SK-N-SH (cell line): ENCODE data around the gene CACNA2D4. TPM values are rescaled to one million over a fixed set of nuclear protein-coding genes. Genes with fewer than 3 reads are reported as not detected.

ENCODE experiments used
- CTCF ChIA-PET: fragments of 300-600, 350-600 bp; formaldehyde crosslinking; extraction: SDS; loops from one replicate; lab custom pipeline; 2021; lab: Yijun Ruan, JAX
- POLR2A ChIA-PET: fragments of 350-600 bp; sonication (Branson Sonifier 250); formaldehyde crosslinking; extraction: SDS; loops from one replicate; lab custom pipeline; 2020; ENCODE audit warnings: antibody characterized with exemption, inconsistent platforms; lab: Yijun Ruan, JAX
- DNase-seq: peaks from one replicate; pipeline ENCODE4 v3.0.0; 2012
- H2AFZ ChIP-seq: fragments of 200-600 bp; sonication (generic); 2 replicates; pipeline ENCODE4 v1.8.1; 2016; ENCODE audit warnings: antibody characterized with exemption, mild to moderate bottlenecking, low read depth
- H3F3A ChIP-seq: fragments of 200-600 bp; sonication (generic); replicated peaks from 2 replicates; pipeline ENCODE3; 2016; ENCODE audit warnings: antibody characterized with exemption, mild to moderate bottlenecking; ENCODE audit not compliant: insufficient read depth
- H3K27ac ChIP-seq, 2 experiments: fragments of 200-500 bp in 1 of 2; fragments of 200-600 bp in 1 of 2; sonication (Bioruptor generic) in 1 of 2; sonication (generic), shearing (Covaris generic) in 1 of 2; 2 replicates each; pipeline versions ENCODE4 v1.5.1 to v1.6.1; 2014 to 2016; ENCODE audit warnings: low read depth in 2 of 2, inconsistent platforms in 1 of 2, low read length in 1 of 2, mild to moderate bottlenecking in 1 of 2, mixed read lengths in 1 of 2
- H3K27me3 ChIP-seq: fragments of 200-600 bp; sonication (generic), shearing (Covaris generic); 2 replicates; pipeline ENCODE4 v1.6.1; 2016; ENCODE audit warnings: mixed run types; ENCODE audit not compliant: insufficient read depth
- H3K36me3 ChIP-seq, 2 experiments: fragments of 200-500 bp in 1 of 2; fragments of 200-600 bp in 1 of 2; sonication (Bioruptor generic) in 1 of 2; sonication (generic) in 1 of 2; replicated peaks in 1 of 2; 2 replicates each; pipeline versions ENCODE3 to v1.5.1; 2014 to 2016; ENCODE audit warnings: low read length in 1 of 2, mild to moderate bottlenecking in 1 of 2; ENCODE audit not compliant: insufficient read depth in 2 of 2, control insufficient read depth in 1 of 2
- H3K4me1 ChIP-seq, 2 experiments: fragments of 200-500 bp in 1 of 2; fragments of 200-600 bp in 1 of 2; sonication (Bioruptor generic) in 1 of 2; sonication (generic), shearing (Covaris generic) in 1 of 2; 2 replicates each; pipeline versions ENCODE4 v1.5.1 to v1.6.1; 2014 to 2016; ENCODE audit warnings: low read depth in 1 of 2, low read length in 1 of 2, mixed run types in 1 of 2; ENCODE audit not compliant: insufficient read depth in 2 of 2, control insufficient read depth in 1 of 2
- H3K4me2 ChIP-seq: fragments of 200-600 bp; sonication (generic), shearing (Covaris generic); 2 replicates; pipeline ENCODE4 v1.6.1; 2017; ENCODE audit warnings: mixed run types
- H3K4me3 ChIP-seq, 2 experiments: fragments of 200-500 bp in 1 of 2; fragments of 200-600 bp in 1 of 2; sonication (Bioruptor generic) in 1 of 2; sonication (generic), shearing (Covaris generic) in 1 of 2; 2 replicates each; pipeline versions ENCODE4 v1.5.1 to v1.8.1; 2014 to 2016; ENCODE audit warnings: low read depth in 2 of 2, inconsistent platforms in 1 of 2, low read length in 1 of 2, mild to moderate bottlenecking in 1 of 2, mixed read lengths in 1 of 2, moderate library complexity in 1 of 2
- H3K79me2 ChIP-seq: fragments of 200-600 bp; sonication (generic); 2 replicates; pipeline ENCODE4 v1.8.1; 2017; ENCODE audit warnings: mild to moderate bottlenecking; ENCODE audit not compliant: insufficient read depth
- H3K9ac ChIP-seq: fragments of 200-600 bp; sonication (generic); 2 replicates; pipeline ENCODE4 v1.6.1; 2017; ENCODE audit warnings: mixed run types
- H3K9me2 ChIP-seq: fragments of 200-600 bp; sonication (generic); 2 replicates; pipeline ENCODE4 v1.6.1; 2017; ENCODE audit warnings: mixed run types
- H3K9me3 ChIP-seq: fragments of 200-600 bp; sonication (generic); 2 replicates; pipeline ENCODE4 v1.6.1; 2017; ENCODE audit warnings: mixed run types, mild to moderate bottlenecking, moderate library complexity
- H4K20me1 ChIP-seq: fragments of 200-600 bp; sonication (generic); 2 replicates; pipeline ENCODE4 v1.6.1; 2017; ENCODE audit warnings: mild to moderate bottlenecking, mixed run types; ENCODE audit not compliant: insufficient read depth
- CHD2 ChIP-seq: fragments of 150-350 bp; IDR thresholded peaks from 2 replicates; pipeline ENCODE4 v1.6.1; 2018; ENCODE audit warnings: low read length; ENCODE audit not compliant: partially characterized antibody
- CTCF ChIP-seq: fragments of 200-600 bp; sonication (generic); IDR thresholded peaks from 2 replicates; pipeline ENCODE4 v1.6.1; 2017; ENCODE audit warnings: antibody characterized with exemption, mild to moderate bottlenecking, moderate library complexity
- EZH2phosphoT487 ChIP-seq: fragments of 200-600 bp; sonication (generic); IDR thresholded peaks from 2 replicates; pipeline ENCODE4 v1.6.1; 2017; ENCODE audit warnings: low read depth, mixed run types, mild to moderate bottlenecking, antibody characterized with exemption, moderate library complexity, borderline replicate concordance
- FOSL2 ChIP-seq: IDR thresholded peaks from 2 replicates; pipeline ENCODE4 v1.4.0; 2012; ENCODE audit warnings: low read depth, mild to moderate bottlenecking, moderate library complexity, borderline replicate concordance
- FOXJ3 ChIP-seq: sonication (generic); formaldehyde crosslinking; IDR thresholded peaks from 2 replicates; pipeline ENCODE4 v1.5.1; 2020; ENCODE audit warnings: mild to moderate bottlenecking, missing genetic modification reagents
- GABPA ChIP-seq: IDR thresholded peaks from 2 replicates; pipeline ENCODE4 v1.4.0; 2012; ENCODE audit warnings: low read depth, mild to moderate bottlenecking
- JUND ChIP-seq: IDR thresholded peaks from 2 replicates; pipeline ENCODE4 v1.4.0; 2012
- MAX ChIP-seq: IDR thresholded peaks from 2 replicates; pipeline ENCODE4 v1.4.0; 2012; ENCODE audit warnings: low read depth
- MXI1 ChIP-seq: IDR thresholded peaks from 2 replicates; pipeline ENCODE4 v1.6.1; 2012; ENCODE audit warnings: mild to moderate bottlenecking, low read depth, low read length, improper control_type of control experiment
- NFIC ChIP-seq: IDR thresholded peaks from 2 replicates; pipeline ENCODE4 v1.4.0; 2012; ENCODE audit warnings: borderline replicate concordance
- NRF1 ChIP-seq: IDR thresholded peaks from 2 replicates; pipeline ENCODE4 v1.6.1; 2012; ENCODE audit warnings: low read depth, mild to moderate bottlenecking, low read length
- RAD21 ChIP-seq: IDR thresholded peaks from 2 replicates; pipeline ENCODE4 v1.6.1; 2012; ENCODE audit warnings: mild to moderate bottlenecking, low read length
- RFX5 ChIP-seq: IDR thresholded peaks from 2 replicates; pipeline ENCODE4 v1.6.1; 2012; ENCODE audit warnings: mild to moderate bottlenecking, improper control_type of control experiment, low read length
- RXRA ChIP-seq: IDR thresholded peaks from 2 replicates; pipeline ENCODE4 v1.4.0; 2012; ENCODE audit warnings: low read depth, mild to moderate bottlenecking, borderline replicate concordance
- SIN3A ChIP-seq: IDR thresholded peaks from 2 replicates; pipeline ENCODE4 v1.6.1; 2012; ENCODE audit warnings: low read depth, mild to moderate bottlenecking, low read length, moderate library complexity, borderline replicate concordance
- TAF1 ChIP-seq: IDR thresholded peaks from 2 replicates; pipeline ENCODE4 v1.6.1; 2012; ENCODE audit warnings: low read depth, mild to moderate bottlenecking, low read length, moderate library complexity, borderline replicate concordance
- TEAD4 ChIP-seq: IDR thresholded peaks from 2 replicates; pipeline ENCODE4 v1.4.0; 2012; ENCODE audit warnings: mild to moderate bottlenecking, borderline replicate concordance; ENCODE audit not compliant: insufficient read depth
- USF2 ChIP-seq: fragments of 150-350 bp; IDR thresholded peaks from 2 replicates; pipeline ENCODE4 v1.6.1; 2017; ENCODE audit warnings: antibody characterized with exemption, low read length, low read depth, borderline replicate concordance
- YY1 ChIP-seq: IDR thresholded peaks from 2 replicates; pipeline ENCODE4 v1.4.0; 2012; ENCODE audit warnings: low read depth, mild to moderate bottlenecking
- WGBS: methylation state at CpG from one replicate; pipeline ENCODE4 v1.1.6; 2017; ENCODE audit warnings: low lambda C conversion rate; 5-methylcytosine and 5-hydroxymethylcytosine counted together
- polyA plus RNA-seq, 3 experiments: library from polyadenylated mRNA; depleted of rRNA; stranded (reverse); fragments of >200 nt; gene quantifications; 2 replicates each; pipeline ENCODE4 v1.2.3, GENCODE V29; 2012

Gene CACNA2D4
- polyA plus RNA-seq, 1 of the 3 experiments (the other 2 are of a cell fraction): 0.02 TPM

GRCh38 chr12:1810201-1810930, 108.1 kb downstream of the CACNA2D4 start (continued):
- no peak for TF ChIP-seq FOXJ3

DNA sequence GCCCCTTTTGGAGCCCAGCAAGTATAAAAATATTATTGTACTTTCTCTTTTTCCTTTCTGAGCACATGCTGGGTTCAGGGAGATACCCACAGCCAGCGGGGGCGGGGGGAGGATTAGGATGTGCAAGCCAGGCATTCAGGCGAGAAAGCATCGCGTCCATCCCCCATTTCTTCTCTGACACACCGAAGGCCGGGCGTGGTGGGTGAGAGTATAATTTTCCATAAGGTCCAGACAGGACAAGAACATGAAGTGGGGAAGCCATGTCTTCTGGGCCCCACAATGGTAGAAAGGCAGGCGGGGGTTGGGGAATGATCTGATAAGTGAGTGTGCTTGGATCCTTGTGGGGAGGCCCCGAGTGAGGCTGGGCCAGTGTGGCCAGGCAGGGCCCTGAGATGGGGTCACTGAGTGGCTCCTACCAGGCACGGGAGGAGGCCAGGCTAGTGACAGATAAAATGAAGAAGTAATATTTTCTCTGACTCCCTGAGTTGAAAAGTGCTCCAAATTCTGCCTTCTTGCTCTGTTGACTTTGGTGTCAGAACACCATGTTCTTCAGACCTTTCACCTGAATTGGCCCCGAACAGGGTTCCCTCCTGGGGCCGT, 108.8 kb downstream of the CACNA2D4 start:
- H3K4me2 ChIP-seq: no peak overlapping the region
- H3K27me3 ChIP-seq: peaks cover 10% of the 10 kb centered on the region; the same call in 1 of the 2 replicates
- POLR2A ChIA-PET: no interaction called here
- H3K36me3 ChIP-seq: no peaks in the 10 kb centered on the region
- H3K27ac ChIP-seq: no peak overlapping the region
- CTCF ChIA-PET: interaction anchor here (1.3 to 1.7 kb wide), 2 partner anchors 19 to 130 kb away, joined by 3 to 6 read pairs; no protein-coding TSS in a partner anchor
- no peaks in the 10 kb centered on the region for H3F3A ChIP-seq
- TF ChIP-seq JUND (no peak), NRF1 (no peak), FOSL2 (no peak), EZH2phosphoT487 (no peak), NFIC (no peak), MXI1 (no peak), TAF1 (no peak), SIN3A (no peak)
- TF ChIP-seq, all 33 proteins: peak for 0
- no peak overlapping the region for H3K9ac ChIP-seq
- H3K4me3 ChIP-seq: no peak overlapping the region
- no peaks in the 10 kb centered on the region for H4K20me1 ChIP-seq
- no peaks in the 10 kb centered on the region for H3K79me2 ChIP-seq
- no peaks in the 10 kb centered on the region for H3K9me2 ChIP-seq
- DNase-seq: no peak
- H2AFZ ChIP-seq: no peak overlapping the region
- no peaks in the 10 kb centered on the region for H3K9me3 ChIP-seq
- 84% methylated on average over 12 of the region's 13 CpGs for WGBS
- peaks cover 0 to 8% of the 10 kb centered on the region in 2 experiments; a peak in 1 of 4 replicates for H3K4me1 ChIP-seq

DNA sequence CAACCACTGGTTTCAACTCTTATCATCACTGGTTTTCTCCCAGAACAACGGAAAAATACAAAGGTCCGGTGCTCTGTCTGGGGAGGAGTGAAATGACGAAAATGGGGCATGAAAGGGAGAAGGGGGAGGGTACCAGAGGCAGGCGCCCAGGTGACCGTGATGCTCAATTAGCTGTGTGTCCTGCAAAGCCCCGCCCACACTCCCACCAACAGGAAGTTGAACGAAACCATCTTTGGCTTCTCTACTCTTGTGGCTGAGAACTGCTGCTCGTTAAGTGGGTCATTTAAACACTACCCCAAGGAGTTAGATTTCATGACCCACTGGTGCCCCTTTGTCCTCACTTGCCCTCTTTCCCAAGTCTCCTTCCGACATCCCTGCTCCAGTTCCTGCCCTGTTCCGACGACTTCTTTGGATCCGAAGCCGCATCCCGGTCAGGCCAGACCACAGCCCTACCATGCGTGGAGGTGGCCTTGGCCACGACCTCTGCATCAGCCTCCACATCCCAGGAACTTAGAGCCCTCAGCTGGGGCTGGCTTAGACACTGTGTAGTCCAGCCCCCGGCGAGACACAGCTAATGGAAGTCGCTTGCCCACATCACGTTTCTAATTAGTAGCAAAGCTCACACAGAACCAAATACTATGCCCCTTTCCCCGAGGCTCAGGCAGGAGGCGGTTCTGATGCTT, 109.5 kb downstream of the CACNA2D4 start:
- Histone ChIP-seq H3K27me3 (peaks cover 8% of the 10 kb centered on the region; the same call in 1 of the 2 replicates), H3K36me3 (no peaks in the 10 kb centered on the region), H4K20me1 (no peaks in the 10 kb centered on the region), H3K9me2 (no peaks in the 10 kb centered on the region), H2AFZ (no peak overlapping the region), H3K79me2 (no peaks in the 10 kb centered on the region), H3K9me3 (no peaks in the 10 kb centered on the region), H3K4me2 (no peak overlapping the region), H3F3A (no peaks in the 10 kb centered on the region), H3K9ac (no peak overlapping the region), H3K27ac (no peak overlapping the region), H3K4me3 (no peak overlapping the region), H3K4me1 (peaks cover 0 to 10% of the 10 kb centered on the region in 2 experiments; a peak in 1 of 4 replicates)
- WGBS: 79% methylated on average over 22 of the region's 22 CpGs
- CTCF ChIA-PET: interaction anchor here (1.3 kb wide), 1 partner anchor 18 kb away, joined by 3 read pairs; no protein-coding TSS in a partner anchor
- POLR2A ChIA-PET: no interaction called here
- DNase-seq: no peak
- no peak for TF ChIP-seq MAX
- TF ChIP-seq RFX5: no peak
- no peak for TF ChIP-seq YY1
- TF ChIP-seq TEAD4: no peak
- TF ChIP-seq GABPA: no peak
- TF ChIP-seq RXRA: no peak
- no peak for TF ChIP-seq CTCF
- no peak for TF ChIP-seq FOXJ3
- TF ChIP-seq CHD2: no peak
- TF ChIP-seq SIN3A: no peak
- TF ChIP-seq NFIC: no peak
- no peak for TF ChIP-seq RAD21
- no peak for TF ChIP-seq USF2
- TF ChIP-seq EZH2phosphoT487: no peak
